Activated naive CD8-positive, alpha-beta T cell (primary cell): ENCODE results near the gene TST.

Experiments used
- H3K27ac Mint-ChIP-seq: one replicate; pipeline ENCODE4 v1.8.0; 2021; ENCODE audit warnings: mixed read lengths
- H3K27me3 Mint-ChIP-seq: one replicate; pipeline ENCODE4 v1.8.0; 2021; ENCODE audit warnings: mixed read lengths
- H3K36me3 Mint-ChIP-seq: one replicate; pipeline ENCODE4 v1.8.0; 2021; ENCODE audit warnings: mixed read lengths
- H3K4me1 Mint-ChIP-seq: one replicate; pipeline ENCODE4 v1.8.0; 2021; ENCODE audit warnings: low read depth, mixed read lengths
- H3K4me3 Mint-ChIP-seq: one replicate; pipeline ENCODE4 v1.8.0; 2021; ENCODE audit warnings: mild to moderate bottlenecking, mixed read lengths
- H3K9me3 Mint-ChIP-seq: one replicate; pipeline ENCODE4 v1.8.0; 2021; ENCODE audit warnings: low read depth, mixed read lengths

TST gene

GRCh38 chr22:37019309-37020191 is at the start of gene TST, which contains the start of gene MPST:
Gene TST, minus strand, starts transcription at chr22:37019447. Its CDS starts 715 bp downstream, at chr22:37018732.
Gene MPST, plus strand, starts transcription at chr22:37019742. Its CDS starts 95 bp downstream, at chr22:37019837.
- Mint-ChIP-seq H3K4me1 (peaks cover 2% of the 10 kb centered on the region), H3K4me3 (peak within 1 kb of the TSS; percentile 82), H3K36me3 (no peaks in the 10 kb centered on the region), H3K9me3 (no peaks in the 10 kb centered on the region), H3K27me3 (peaks cover 7% of the 10 kb centered on the region), H3K27ac (peak within 1 kb of the TSS; percentile 46)

GRCh38 chr22:37068859-37069258 is 49.6 kb upstream of the TST start:
- no peaks in the 10 kb centered on the region for H3K9me3 Mint-ChIP-seq
- no peak overlapping the region for H3K4me3 Mint-ChIP-seq

GRCh38 chr22:37067428-37067827 is 48.2 kb upstream of the TST start:
- H3K9me3 Mint-ChIP-seq, result no peaks in the 10 kb centered on the region
- no peak overlapping the region for H3K27ac Mint-ChIP-seq

More at GRCh38 chr22:37068859-37069258, 49.6 kb upstream of the TST start:
- Mint-ChIP-seq H3K4me1 (peaks cover 7% of the 10 kb centered on the region), H3K36me3 (peaks cover 2% of the 10 kb centered on the region), H3K27me3 (peaks cover 6% of the 10 kb centered on the region), H3K27ac (no peak overlapping the region)

GRCh38 chr22:37065961-37066360 is 46.7 kb upstream of the TST start:
- Mint-ChIP-seq H3K9me3 (no peaks in the 10 kb centered on the region), H3K27ac (no peak overlapping the region), H3K4me3 (no peak overlapping the region), H3K27me3 (peaks cover 6% of the 10 kb centered on the region), H3K4me1 (peaks cover 18% of the 10 kb centered on the region), H3K36me3 (peaks cover 2% of the 10 kb centered on the region)

More at GRCh38 chr22:37067428-37067827, 48.2 kb upstream of the TST start:
- H3K4me1 Mint-ChIP-seq, result peaks cover 16% of the 10 kb centered on the region
- no peak overlapping the region for H3K4me3 Mint-ChIP-seq
- peaks cover 6% of the 10 kb centered on the region for H3K27me3 Mint-ChIP-seq
- peaks cover 2% of the 10 kb centered on the region for H3K36me3 Mint-ChIP-seq

- no peak overlapping the region for H3K27ac Mint-ChIP-seq
- no peak overlapping the region for H3K4me3 Mint-ChIP-seq
- peaks cover 24% of the 10 kb centered on the region for H3K4me1 Mint-ChIP-seq
- H3K27me3 Mint-ChIP-seq, result peaks cover 6% of the 10 kb centered on the region
- H3K36me3 Mint-ChIP-seq, result peaks cover 2% of the 10 kb centered on the region
- H3K9me3 Mint-ChIP-seq, result no peaks in the 10 kb centered on the region
Measured at GRCh38 chr22:37065180-37065579, 45.9 kb upstream of the TST start.

GRCh38 chr22:37064553-37064952 is 45.3 kb upstream of the TST start:
- Mint-ChIP-seq H3K27me3 (peaks cover 2% of the 10 kb centered on the region), H3K9me3 (no peaks in the 10 kb centered on the region), H3K27ac (no peak overlapping the region), H3K4me1 (peaks cover 24% of the 10 kb centered on the region), H3K36me3 (peaks cover 2% of the 10 kb centered on the region), H3K4me3 (no peak overlapping the region)

- H3K9me3 Mint-ChIP-seq, result no peaks in the 10 kb centered on the region
- H3K36me3 Mint-ChIP-seq, result peaks cover 2% of the 10 kb centered on the region
- no peak overlapping the region for H3K27ac Mint-ChIP-seq
- H3K27me3 Mint-ChIP-seq, result no peaks in the 10 kb centered on the region
- no peak overlapping the region for H3K4me3 Mint-ChIP-seq
- peaks cover 24% of the 10 kb centered on the region for H3K4me1 Mint-ChIP-seq
Measured at GRCh38 chr22:37063431-37064420, 44.5 kb upstream of the TST start.

- H3K4me1 Mint-ChIP-seq, result peaks cover 19% of the 10 kb centered on the region
- H3K27me3 Mint-ChIP-seq, result no peaks in the 10 kb centered on the region
- no peak overlapping the region for H3K27ac Mint-ChIP-seq
- H3K9me3 Mint-ChIP-seq, result no peaks in the 10 kb centered on the region
- no peak overlapping the region for H3K4me3 Mint-ChIP-seq
- peaks cover 2% of the 10 kb centered on the region for H3K36me3 Mint-ChIP-seq
Measured at GRCh38 chr22:37062702-37063381, 43.6 kb upstream of the TST start.

GRCh38 chr22:37062376-37062675 is 43.1 kb upstream of the TST start:
- Mint-ChIP-seq H3K36me3 (peaks cover 2% of the 10 kb centered on the region), H3K27ac (no peak overlapping the region)

GRCh38 chr22:37061611-37062375 is 42.5 kb upstream of the TST start:
- no peak overlapping the region for H3K4me3 Mint-ChIP-seq
- H3K9me3 Mint-ChIP-seq, result no peaks in the 10 kb centered on the region
- peaks cover 2% of the 10 kb centered on the region for H3K36me3 Mint-ChIP-seq
- H3K27me3 Mint-ChIP-seq, result no peaks in the 10 kb centered on the region
- H3K27ac Mint-ChIP-seq, result no peak overlapping the region
- peaks cover 19% of the 10 kb centered on the region for H3K4me1 Mint-ChIP-seq

More at GRCh38 chr22:37062376-37062675, 43.1 kb upstream of the TST start:
- Mint-ChIP-seq H3K27me3 (no peaks in the 10 kb centered on the region), H3K4me3 (no peak overlapping the region), H3K9me3 (no peaks in the 10 kb centered on the region), H3K4me1 (peaks cover 19% of the 10 kb centered on the region)

GRCh38 chr22:37060801-37061610 is 41.8 kb upstream of the TST start:
- peak overlapping the region; percentile 40 for H3K4me3 Mint-ChIP-seq
- peaks cover 19% of the 10 kb centered on the region for H3K4me1 Mint-ChIP-seq
- no peak overlapping the region for H3K27ac Mint-ChIP-seq
- no peaks in the 10 kb centered on the region for H3K27me3 Mint-ChIP-seq
- no peaks in the 10 kb centered on the region for H3K9me3 Mint-ChIP-seq
- H3K36me3 Mint-ChIP-seq, result no peaks in the 10 kb centered on the region

- H3K27me3 Mint-ChIP-seq, result no peaks in the 10 kb centered on the region
- no peaks in the 10 kb centered on the region for H3K36me3 Mint-ChIP-seq
- no peak overlapping the region for H3K27ac Mint-ChIP-seq
- peaks cover 19% of the 10 kb centered on the region for H3K4me1 Mint-ChIP-seq
- H3K9me3 Mint-ChIP-seq, result no peaks in the 10 kb centered on the region
- no peak overlapping the region for H3K4me3 Mint-ChIP-seq
Measured at GRCh38 chr22:37059876-37060449, 40.7 kb upstream of the TST start.
